NCI-H82 treated with DMSO at 0.1 percent for 48 hours (cell line): ENCODE measurements around the gene ARPC2.
A peak's percentile ranks its signal among the peaks of the same experiment; 100 is the strongest.
"Not testable (repeated sequence)": the region's sequence is repeated elsewhere in the genome, so short reads cannot be mapped to it uniquely, and the experiment has no call there.

ENCODE experiments used
- DNase-seq: peaks from one replicate; lab custom pipeline; 2025; ENCODE audit not compliant: unreplicated experiment; lab: John Stamatoyannopoulos, UW

The ARPC2 gene

DNA sequence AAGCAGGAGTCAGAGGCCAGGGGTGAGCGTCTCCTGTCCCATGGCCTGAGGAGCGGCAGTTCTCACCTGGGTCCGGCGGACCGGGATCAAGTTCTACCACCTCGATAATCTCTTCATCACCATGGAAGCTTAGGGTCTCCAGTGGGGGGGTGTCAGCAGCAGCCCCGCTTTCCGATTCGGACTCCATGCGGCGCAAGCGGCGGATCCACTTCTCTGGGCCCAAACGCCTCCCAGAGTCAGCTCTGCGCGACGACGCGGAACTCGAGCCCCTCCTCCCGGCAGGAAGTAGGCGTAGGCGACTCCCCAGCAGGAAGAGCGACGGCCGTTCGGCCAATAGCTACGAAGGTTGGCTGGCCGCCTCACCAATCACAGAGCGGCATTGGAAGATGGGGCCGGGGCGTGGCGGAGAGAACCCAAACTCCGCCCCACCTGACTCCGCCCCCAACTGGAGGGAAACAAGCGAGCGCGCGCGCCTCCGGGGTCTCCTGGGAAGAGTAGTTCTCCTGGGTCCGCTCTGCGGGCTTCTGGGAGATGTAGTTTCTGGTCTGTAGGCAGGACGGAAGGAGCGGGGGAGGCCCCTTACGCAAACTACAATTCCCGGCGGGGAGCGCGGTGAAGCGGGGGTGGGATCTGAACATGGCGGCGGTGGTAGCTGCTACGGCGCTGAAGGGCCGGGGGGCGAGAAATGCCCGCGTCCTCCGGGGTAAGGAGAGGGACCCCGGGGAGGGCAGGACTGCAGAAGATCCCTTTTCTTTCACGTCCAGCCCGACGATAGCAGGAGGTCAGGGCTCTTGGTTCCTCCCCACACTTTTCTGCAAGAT is 53.1 kb downstream of the ARPC2 start, which contains the start of the genes AAMP and PNKD:
AAMP (minus strand) TSS at position 238 of the 821 bp plus-strand sequence; CDS start at position 187, 51 bp downstream.
PNKD (plus strand) TSS at position 620 of the 821 bp plus-strand sequence; CDS start at position 637, 17 bp downstream.
- peak; percentile 99 for DNase-seq

GRCh38 chr2:218270721-218271486 is 53.9 kb downstream of the ARPC2 start:
- DNase-seq, result no peak

DNA sequence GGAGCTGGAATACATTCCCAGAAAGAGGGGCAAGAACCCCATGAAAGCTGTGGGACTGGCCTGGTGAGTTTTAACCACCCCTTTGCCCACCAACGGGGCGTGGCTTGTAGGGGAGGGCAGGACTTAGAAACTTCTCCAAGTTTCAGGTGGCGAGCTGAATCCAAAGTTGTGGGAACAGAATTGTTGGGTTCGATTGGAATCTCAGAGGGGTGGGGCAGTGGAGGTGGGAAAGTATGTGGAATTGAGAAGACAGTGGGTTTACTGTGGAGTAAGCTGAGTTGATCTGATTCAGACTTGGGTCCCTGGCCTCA is 54.5 kb downstream of the ARPC2 start:
- DNase-seq, result no peak

GRCh38 chr2:218271865-218272530 is 55.0 kb downstream of the ARPC2 start:
- DNase-seq, result no peak

- peak; percentile 37 for DNase-seq
These were observed 55.7 kb downstream of the ARPC2 start for GRCh38 chr2:218272531-218273212.

DNA sequence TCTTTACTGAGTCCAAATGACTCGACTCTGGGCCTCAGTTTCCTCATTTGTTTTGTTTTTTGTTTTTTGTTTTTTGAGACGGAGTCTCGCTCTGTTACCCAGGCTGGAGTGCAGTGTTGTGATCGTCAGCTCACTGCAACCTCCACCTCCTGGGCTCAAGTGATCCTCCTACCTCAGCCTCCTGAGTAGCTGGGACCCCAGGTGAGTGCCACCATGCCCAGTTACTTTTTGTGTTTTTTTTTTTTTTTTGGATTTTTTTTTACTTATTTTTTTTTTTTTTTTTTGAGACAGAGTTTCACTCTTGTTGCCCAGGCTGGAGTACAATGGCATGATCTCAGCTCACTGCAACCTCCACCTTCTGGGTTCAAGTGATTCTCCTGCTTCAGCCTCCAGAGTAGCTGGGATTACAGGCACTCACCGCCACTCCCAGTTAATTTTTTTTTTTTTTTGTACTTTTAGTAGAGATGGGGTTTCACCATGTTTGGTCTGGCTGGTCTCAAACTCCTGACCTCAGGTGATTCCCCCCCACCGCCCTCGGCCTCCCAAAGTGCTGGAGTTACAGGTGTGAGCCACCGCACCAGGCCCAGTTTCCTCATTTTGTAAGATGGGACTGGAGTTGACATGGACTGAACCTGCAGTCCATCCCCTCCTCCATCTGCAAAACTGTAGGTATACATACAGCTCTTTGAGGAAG is 56.4 kb downstream of the ARPC2 start:
- not testable (repeated sequence) for DNase-seq

DNA sequence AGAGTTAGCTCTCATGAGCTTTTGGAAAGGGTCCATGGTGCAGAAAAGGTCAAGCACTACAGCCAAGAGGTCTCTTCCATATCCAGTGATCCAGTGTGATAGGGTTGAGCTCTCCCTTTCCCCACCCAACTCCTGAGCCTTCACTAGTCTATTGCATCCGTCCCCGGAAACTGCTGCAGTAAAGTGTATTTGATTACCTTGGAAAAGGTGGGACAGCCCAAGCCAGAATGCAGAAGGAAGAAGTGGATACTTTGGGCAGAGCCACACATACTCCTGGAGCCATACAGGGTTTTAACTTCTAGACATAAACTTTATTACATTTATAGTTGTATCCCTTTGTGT is 56.9 kb downstream of the ARPC2 start:
- DNase-seq, result no peak

- DNase-seq, result no peak
These were observed 57.6 kb downstream of the ARPC2 start for GRCh38 chr2:218274586-218274985.

DNA sequence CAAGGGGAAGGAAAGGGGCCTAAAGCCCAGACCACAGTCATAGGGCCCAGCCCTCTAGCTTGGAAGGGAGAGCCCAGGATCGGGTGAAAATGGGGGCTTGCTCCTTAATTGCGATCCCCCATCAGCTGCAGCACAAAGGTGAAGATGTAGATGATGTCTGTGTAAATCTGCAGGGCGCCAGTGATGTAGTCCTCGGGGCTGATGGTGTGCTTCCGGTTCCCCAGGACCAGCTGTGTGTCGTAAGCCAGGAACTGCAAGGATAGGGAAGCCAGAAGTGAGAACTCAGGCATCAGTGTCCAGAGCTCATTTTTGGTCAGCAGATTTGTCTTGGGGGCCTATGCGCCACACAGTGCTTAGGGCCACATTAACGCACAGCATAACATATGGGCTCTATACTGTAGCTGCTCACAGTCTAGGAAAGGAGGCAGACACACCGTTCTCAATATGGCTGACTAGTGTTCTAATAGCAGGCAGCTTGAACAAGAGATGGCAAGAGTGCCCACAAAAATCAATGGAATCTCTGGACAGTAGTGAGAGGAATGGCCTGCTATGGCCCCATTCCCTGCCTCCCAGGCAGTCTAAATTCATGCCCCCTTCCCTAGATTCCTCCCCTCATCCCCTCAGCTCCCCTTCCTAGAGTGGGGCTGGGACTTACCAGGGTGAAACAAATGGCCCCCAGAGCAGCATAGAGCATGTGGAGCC is 58.5 kb downstream of the ARPC2 start:
- no peak for DNase-seq

GRCh38 chr2:218276986-218277755 is 60.2 kb downstream of the ARPC2 start:
- DNase-seq, result no peak

DNA sequence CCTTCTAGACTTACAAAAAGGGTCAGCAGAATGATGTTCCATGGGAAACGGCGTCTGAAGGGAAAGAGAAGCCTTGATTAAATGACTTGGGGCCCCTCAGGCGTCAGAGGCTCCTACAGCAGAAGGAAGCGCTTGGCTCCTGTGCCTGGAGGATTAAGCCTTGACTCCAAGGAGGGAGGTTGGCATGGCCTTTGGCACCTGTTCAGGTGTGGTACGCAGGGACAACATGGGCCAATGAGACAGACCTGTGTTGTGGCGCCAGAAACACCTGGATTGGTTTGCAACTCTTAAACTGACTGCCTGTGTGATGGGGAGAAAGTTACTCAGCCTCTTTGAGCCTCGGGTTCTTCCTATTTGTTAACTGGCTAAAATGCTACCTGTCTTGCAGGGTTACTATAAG is 60.9 kb downstream of the ARPC2 start:
- DNase-seq, result no peak

DNA sequence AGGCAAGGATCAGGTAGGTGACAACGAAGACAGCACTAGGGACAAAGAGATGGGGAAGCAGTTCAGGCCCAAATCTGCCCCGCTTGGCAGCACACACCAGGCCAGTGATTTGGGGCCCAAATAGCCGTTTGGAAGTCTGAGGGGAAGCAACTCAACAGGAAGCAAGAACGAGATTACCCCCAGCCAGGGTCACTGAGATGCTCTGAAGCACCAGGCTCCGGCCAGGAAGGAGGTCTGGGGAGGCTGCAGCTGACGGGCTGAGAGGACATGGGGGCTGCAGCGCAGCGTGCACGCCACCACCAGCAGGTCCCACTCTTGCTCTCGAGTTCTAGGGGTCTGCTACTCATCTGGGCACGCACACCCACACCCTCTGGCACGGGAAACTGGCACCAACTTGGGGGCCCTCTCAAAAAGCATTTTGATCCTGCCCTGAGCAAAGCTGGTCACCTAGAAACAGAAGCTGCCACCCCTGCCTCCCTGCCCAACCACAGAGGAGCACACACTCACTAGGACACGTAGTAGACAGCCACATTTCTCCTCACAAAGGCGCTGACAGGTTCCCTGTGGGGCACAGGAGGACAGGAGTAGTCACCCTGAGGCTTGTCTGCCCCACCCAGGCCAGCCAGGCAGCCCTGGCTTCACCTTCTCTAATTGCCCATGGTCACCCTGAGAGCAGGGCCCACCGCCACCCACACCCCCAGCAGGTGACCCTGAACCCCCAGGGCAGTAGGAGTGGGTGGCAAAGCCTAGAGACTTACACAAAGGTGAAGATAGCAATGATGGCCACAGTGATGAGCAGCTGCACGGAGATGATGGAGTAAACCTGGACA is 61.8 kb downstream of the ARPC2 start:
- DNase-seq, result no peak

DNA sequence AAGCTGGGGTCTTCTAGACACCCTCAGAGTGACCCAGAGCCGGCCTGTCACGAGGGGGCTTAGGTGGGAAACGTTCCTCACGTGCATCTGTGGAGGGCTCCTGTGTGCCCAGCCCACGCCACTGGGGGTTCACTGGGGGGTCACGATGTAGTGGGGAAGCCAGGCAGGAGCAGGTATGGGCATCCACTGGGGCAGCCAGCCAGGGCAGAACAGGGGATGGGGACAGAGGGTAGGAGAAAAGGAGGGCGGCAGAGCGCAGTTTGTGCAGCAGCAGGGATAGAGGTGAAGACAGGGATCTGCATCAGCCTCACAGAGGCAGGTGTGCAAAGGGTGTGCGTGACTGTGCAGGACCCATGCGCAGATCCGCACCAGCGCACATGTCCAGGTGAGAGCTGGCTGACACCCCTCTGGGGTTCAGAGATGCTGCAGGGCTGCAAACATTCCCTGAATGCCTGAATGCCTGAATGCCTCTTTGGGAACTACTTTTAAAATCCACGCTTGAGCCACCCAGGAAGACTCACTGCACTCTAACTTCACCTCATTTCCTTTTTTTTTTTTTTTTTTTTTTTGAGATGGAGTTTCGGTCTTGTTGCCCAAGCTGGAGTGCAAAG is 63.4 kb downstream of the ARPC2 start:
- DNase-seq, result no peak

GRCh38 chr2:218281449-218281848 is 64.5 kb downstream of the ARPC2 start:
- no peak for DNase-seq

DNA sequence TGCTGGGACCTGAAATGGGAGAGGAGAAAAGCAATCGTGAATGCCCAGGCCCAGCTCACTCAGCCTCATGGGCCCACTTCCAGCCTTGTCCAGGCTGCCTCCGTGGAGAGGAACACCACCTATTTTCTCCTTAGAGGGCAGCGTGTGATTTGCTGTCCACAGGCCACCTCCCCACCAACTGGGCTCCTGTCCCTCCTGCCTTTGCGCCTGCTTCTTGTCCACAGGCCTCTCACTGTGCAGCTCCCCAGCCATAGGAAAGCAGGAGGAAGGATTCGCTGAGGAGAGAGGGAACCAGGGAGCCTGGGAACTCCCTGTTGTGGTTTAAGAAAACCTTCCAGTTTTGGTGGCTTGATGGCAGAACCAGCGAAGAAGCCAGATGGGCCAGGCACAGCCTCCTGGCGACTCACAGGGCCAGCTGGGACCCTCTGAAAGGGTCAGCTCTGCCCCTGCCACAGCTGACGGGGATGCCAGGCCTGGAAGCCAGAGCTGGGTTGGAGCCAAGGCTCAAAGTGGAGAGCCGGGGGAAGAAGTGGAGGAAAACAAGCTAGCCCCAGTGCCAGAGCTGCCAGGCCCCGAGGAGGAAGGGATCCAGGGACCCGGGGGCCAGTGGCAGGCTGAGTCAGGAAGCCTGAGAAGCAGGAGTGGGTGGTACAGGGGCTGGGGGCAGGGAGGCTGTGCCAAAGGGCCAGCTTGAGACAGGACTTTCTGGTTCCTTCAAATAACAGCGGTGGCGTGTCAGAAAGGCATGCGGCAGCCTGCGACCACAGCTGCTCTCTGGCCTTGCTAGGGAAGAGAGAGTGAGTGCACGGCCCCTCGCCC is 65.4 kb downstream of the ARPC2 start:
- DNase-seq, result no peak

DNA sequence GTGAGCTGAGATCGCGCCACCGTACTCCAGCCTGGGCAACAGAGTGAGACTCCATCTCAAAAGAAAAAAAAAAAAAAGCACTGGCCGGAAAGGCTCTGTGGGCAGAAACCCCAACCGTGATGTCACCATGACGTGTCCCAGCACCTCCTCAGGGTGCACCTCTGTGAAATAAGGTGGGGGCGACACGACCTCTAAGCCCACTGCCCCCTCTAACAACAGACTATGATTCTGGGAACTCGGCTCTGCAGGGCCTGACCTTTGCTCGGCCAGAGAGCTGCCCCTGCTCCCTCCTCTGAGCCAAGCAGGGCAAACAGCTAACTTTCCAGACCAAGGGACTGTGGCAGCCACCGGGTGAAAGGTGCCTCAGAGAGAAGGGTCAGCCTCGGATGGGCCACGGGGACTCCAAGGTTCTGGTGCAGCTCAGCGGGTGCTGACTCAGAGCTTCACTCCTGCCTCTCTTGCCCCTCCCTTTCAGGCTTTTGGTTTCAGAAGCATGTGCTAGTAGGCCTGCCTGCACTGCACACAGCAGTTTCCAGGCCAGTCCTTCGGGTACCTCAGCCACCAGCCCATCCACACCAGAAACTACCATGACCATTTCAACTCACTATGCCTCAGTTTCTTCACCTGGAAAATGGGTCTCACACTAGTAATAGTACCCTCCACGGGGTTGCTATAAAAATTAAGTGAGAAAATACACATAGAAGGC is 67.3 kb downstream of the ARPC2 start:
- DNase-seq, result no peak

DNA sequence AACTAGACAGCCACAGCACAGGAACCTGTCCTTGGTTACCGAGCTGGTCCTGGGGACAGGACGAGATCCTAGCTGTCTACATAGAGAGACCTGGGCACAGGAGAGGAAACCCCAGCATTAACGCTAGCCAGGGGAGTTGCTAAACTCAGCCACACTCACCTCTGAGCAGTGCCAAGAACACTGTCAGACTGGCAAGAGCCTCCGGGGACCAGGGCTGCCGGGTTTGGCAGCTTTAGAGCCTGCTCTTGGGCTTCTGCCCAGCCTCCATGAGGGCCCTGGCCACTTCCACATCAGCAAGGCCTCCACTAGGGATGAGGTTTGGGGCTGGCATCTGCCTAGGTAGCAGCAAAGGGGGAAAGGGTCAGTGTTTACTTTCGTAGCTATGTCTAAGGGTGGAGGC is 68.6 kb downstream of the ARPC2 start:
- no peak for DNase-seq
